Stimulated activated CD8-positive, alpha-beta memory T cell treated with anti-CD3 and anti-CD28 coated beads, Interleukin-12 subunit alpha, Interleukin-12 subunit beta, amount 100 ng/mL, for 4 hours (primary cell): ENCODE data around the gene SOCS4.
A peak's percentile ranks its signal among the peaks of the same experiment; 100 is the strongest.

Source experiments
- DNase-seq: peaks from one replicate; pipeline ENCODE4 v3.0.0-alpha.2; 2020; ENCODE audit warnings: low read depth

The SOCS4 gene

DNA sequence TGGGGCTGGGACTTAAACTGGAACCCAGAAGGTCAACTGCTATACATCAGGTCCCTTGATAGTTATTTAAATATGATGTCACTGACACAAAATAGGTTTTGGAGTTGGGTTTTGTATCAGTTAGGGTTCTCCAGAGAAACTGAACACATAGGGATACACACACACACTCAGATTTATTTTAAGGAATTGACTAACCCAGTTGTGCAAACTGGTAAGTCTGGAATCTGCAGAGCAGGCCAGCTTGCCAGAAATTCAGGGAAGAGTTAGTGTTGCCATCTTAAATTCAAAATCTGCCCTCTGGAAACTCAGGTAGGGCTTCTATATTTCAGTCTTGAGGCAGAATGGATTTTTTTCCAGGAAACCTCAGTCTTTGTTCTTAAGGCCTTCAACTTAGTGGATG lies 61.3 kb downstream of the SOCS4 start:
- DNase-seq, result no peak

DNA sequence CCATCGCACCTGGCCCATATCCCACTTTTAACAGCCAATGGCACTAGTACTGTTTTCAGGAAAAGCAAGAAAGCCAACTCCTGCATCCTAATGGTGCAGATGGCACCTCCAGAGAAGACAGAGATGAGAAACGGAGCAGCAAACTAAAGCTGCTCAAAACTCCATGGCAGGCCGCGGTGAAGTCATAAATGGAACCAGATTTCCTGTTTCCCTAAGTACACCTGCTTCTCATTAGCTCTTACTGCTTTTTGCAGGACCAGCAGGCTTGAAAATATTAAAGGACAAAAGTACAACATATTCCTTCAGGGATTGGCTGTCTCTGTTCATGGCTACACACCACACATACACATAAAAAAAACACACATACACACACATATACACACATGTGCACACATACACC lies 65.3 kb downstream of the SOCS4 start:
- DNase-seq, result no peak

DNA sequence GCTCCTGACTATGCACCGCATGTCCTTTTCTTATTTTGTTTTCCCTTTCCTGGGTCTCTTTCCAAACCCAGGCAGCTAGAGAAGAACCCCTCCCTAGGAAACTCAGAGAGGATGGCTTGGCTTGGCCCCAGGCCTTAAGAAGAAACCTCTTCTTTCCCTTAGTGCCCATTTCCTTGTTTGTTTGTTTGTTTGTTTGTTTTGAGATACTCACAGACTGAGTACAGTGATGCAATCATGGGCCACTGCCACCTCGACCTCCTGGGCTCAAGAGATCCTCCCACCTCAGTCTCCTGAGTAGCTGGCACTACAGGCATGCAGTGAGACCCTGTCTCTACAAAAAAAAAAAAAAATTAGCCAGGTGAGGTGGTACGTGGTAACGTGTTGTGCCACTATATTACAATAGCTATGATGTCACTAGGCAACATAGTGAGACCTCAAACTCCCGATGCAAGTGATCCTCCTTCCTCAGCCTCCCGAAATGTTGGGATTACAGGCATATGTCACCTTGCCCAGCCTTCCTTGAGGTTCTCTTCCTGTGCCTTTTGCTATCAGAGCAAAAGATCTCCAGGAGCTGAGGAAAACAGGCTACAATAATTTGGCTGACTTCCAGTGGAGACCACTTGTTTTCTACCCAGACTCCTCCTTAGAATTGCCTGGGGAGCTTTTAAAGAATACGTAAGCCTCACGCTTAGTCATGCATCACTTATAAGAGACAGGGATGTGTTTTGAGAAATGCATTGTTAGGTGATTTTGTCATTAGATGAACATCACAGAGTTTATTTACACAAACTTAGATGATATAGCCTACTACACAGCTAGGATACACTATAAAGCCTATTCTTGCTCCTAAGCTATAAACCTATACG lies 67.5 kb downstream of the SOCS4 start:
- no peak for DNase-seq

DNA sequence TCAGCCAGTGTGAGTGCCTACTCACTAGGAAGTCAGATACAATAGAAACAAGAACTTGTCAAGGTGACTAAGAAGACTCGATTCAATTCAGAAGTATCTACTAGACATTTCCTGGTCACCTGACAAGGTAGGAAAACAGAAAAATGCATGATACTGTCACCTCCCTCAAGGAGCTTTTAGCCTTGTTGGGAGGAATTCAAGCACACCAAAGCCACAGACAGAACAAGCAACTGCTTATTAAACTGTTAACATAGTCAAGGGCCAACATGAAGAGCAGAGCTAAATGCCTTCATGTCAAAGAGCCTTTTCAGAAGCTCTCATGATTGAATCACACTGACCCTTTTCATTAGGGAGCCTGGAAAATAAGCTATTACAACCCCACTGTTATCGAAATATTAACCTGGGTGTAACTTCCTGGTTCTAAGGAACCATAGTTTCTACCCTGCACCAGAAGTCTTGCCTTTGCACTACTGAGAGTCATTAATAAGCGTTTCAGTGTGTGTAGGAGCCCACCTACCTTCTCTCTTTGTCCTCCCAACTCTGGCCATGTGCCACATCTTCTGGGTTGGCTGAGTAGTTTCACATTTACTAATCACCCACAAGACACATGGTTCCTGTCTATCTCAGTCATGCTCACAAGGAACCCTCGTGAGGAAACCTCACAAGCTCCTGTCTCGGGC lies 71.0 kb downstream of the SOCS4 start:
- DNase-seq, result peak; percentile 21

DNA sequence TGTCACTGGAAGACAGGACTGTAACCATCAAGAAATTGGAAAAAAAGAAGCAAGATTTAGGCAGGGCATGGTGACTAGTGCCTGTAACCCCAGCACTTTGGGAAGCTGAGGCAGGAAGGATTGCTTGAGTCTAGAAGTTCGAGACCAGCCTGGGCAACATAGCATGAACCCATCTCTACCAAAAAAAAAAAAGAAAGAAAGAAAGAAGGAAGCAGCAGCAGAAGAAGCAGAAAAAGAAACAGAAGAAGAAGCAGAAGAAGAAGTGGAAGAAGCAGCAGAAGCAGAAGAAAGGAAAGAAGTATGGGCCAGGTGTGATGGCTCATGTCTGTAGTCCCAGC lies 71.5 kb downstream of the SOCS4 start:
- no peak for DNase-seq
